Measurements from ENCODE around the gene PANK4.
A peak's percentile ranks its signal among the peaks of the same experiment; 100 is the strongest.

PANK4 gene

GRCh38 chr1:2528966-2529783 is 2.8 kb upstream of the PANK4 start:
- no CpG with 5 or more reads among the region's 84 CpGs for WGBS (ENCODE audit: extremely low coverage, insufficient coverage, low lambda C conversion rate)
- no peak overlapping the region for H3K18ac ChIP-seq (ENCODE audit: low read length)
- no peaks in the 10 kb centered on the region for H3K36me3 ChIP-seq (ENCODE audit: control insufficient read depth, insufficient read depth, low read length)
- peak overlapping the region; percentile 67 for H3K56ac ChIP-seq (ENCODE audit: low read length)
- H4K5ac ChIP-seq (ENCODE audit: low read length) = no peak overlapping the region
- peaks cover 4% of the 10 kb centered on the region for H3K4me1 ChIP-seq (ENCODE audit: control insufficient read depth, low read depth, low read length)
- no peak overlapping the region for H3K27ac ChIP-seq (ENCODE audit: low read depth, low read length)
- peak overlapping the region; percentile 44 for H3K4me2 ChIP-seq (ENCODE audit: low read length)
- no peak overlapping the region for H3K4me3 ChIP-seq (ENCODE audit: low read length)
- no peak overlapping the region for H2BK120ac ChIP-seq (ENCODE audit: low read depth, low read length)
- peaks cover 12% of the 10 kb centered on the region for H3K79me1 ChIP-seq (ENCODE audit: low read length)
- H3K4ac ChIP-seq (ENCODE audit: low read depth, low read length) = no peak overlapping the region
- no peak overlapping the region for H3K9ac ChIP-seq (ENCODE audit: low read length)
- peaks cover 23% of the 10 kb centered on the region for H3K27me3 ChIP-seq (ENCODE audit: insufficient read depth, low read length, poor library complexity)
- H4K8ac ChIP-seq (ENCODE audit: low read depth, low read length) = no peak overlapping the region
- peaks cover 17% of the 10 kb centered on the region for H3K79me2 ChIP-seq (ENCODE audit: control insufficient read depth, insufficient read depth, low read length)
- no peak overlapping the region for H2AK5ac ChIP-seq (ENCODE audit: low read length)
- no peak overlapping the region for H3K23ac ChIP-seq (ENCODE audit: low read length)
- H2BK15ac ChIP-seq (replicated peaks; ENCODE audit: low read depth) = no peak overlapping the region
- DNase-seq = peak; percentile 75
- H2BK5ac ChIP-seq (ENCODE audit: low read length) = no peak overlapping the region

GRCh38 chr1:2528611-2528965 is 2.2 kb upstream of the PANK4 start:
- H3K4ac ChIP-seq (ENCODE audit: low read depth, low read length) = no peak overlapping the region
- peaks cover 23% of the 10 kb centered on the region for H3K79me2 ChIP-seq (ENCODE audit: control insufficient read depth, insufficient read depth, low read length)
- H3K79me1 ChIP-seq (ENCODE audit: low read length) = peaks cover 15% of the 10 kb centered on the region
- H2BK5ac ChIP-seq (ENCODE audit: low read length) = no peak overlapping the region
- no peak overlapping the region for H3K4me3 ChIP-seq (ENCODE audit: low read length)
- no peaks in the 10 kb centered on the region for H3K36me3 ChIP-seq (ENCODE audit: control insufficient read depth, insufficient read depth, low read length)
- no peak for DNase-seq
- no peak overlapping the region for H4K5ac ChIP-seq (ENCODE audit: low read length)
- WGBS (ENCODE audit: extremely low coverage, insufficient coverage, low lambda C conversion rate) = no CpG with 5 or more reads among the region's 10 CpGs
- H3K27ac ChIP-seq (ENCODE audit: low read depth, low read length) = no peak overlapping the region
- no peak overlapping the region for H2BK120ac ChIP-seq (ENCODE audit: low read depth, low read length)
- H3K56ac ChIP-seq (ENCODE audit: low read length) = peak overlapping the region; percentile 15
- H4K8ac ChIP-seq (ENCODE audit: low read depth, low read length) = no peak overlapping the region
- H3K23ac ChIP-seq (ENCODE audit: low read length) = no peak overlapping the region
- no peak overlapping the region for H2BK15ac ChIP-seq (replicated peaks; ENCODE audit: low read depth)
- H3K9ac ChIP-seq (ENCODE audit: low read length) = no peak overlapping the region
- peaks cover 6% of the 10 kb centered on the region for H3K4me1 ChIP-seq (ENCODE audit: control insufficient read depth, low read depth, low read length)
- no peak overlapping the region for H3K18ac ChIP-seq (ENCODE audit: low read length)
- no peak overlapping the region for H2AK5ac ChIP-seq (ENCODE audit: low read length)
- peaks cover 23% of the 10 kb centered on the region for H3K27me3 ChIP-seq (ENCODE audit: insufficient read depth, low read length, poor library complexity)
- no peak overlapping the region for H3K4me2 ChIP-seq (ENCODE audit: low read length)

GRCh38 chr1:2528016-2528415 is 1.6 kb upstream of the PANK4 start:
- Histone ChIP-seq H3K4me3 (ENCODE audit: low read length) (no peak overlapping the region), H2BK5ac (ENCODE audit: low read length) (no peak overlapping the region), H2BK120ac (ENCODE audit: low read depth, low read length) (no peak overlapping the region), H3K4me2 (ENCODE audit: low read length) (no peak overlapping the region), H4K8ac (ENCODE audit: low read depth, low read length) (no peak overlapping the region), H3K27ac (ENCODE audit: low read depth, low read length) (no peak overlapping the region), H3K23ac (ENCODE audit: low read length) (no peak overlapping the region), H3K27me3 (ENCODE audit: insufficient read depth, low read length, poor library complexity) (peaks cover 23% of the 10 kb centered on the region), H3K4ac (ENCODE audit: low read depth, low read length) (no peak overlapping the region), H3K18ac (ENCODE audit: low read length) (no peak overlapping the region), H2BK15ac (replicated peaks; ENCODE audit: low read depth) (no peak overlapping the region), H3K36me3 (ENCODE audit: control insufficient read depth, insufficient read depth, low read length) (no peaks in the 10 kb centered on the region), H3K9ac (ENCODE audit: low read length) (no peak overlapping the region), H3K56ac (ENCODE audit: low read length) (no peak overlapping the region), H3K4me1 (ENCODE audit: control insufficient read depth, low read depth, low read length) (peaks cover 6% of the 10 kb centered on the region), H2AK5ac (ENCODE audit: low read length) (no peak overlapping the region), H3K79me2 (ENCODE audit: control insufficient read depth, insufficient read depth, low read length) (peaks cover 28% of the 10 kb centered on the region), H3K79me1 (ENCODE audit: low read length) (peaks cover 21% of the 10 kb centered on the region), H4K5ac (ENCODE audit: low read length) (no peak overlapping the region)
- DNase-seq = no peak
- no CpG with 5 or more reads among the region's 12 CpGs for WGBS (ENCODE audit: extremely low coverage, insufficient coverage, low lambda C conversion rate)

- H3K27me3 ChIP-seq (ENCODE audit: insufficient read depth, low read length, poor library complexity) = peaks cover 23% of the 10 kb centered on the region
These were observed 1.1 kb upstream of the PANK4 start for GRCh38 chr1:2527556-2527860.

GRCh38 chr1:2526824-2527555 is 594 bp upstream of the PANK4 start:
- Histone ChIP-seq H2BK15ac (replicated peaks; ENCODE audit: low read depth) (no peak overlapping the region), H3K56ac (ENCODE audit: low read length) (no peak overlapping the region), H4K8ac (ENCODE audit: low read depth, low read length) (no peak overlapping the region), H3K23ac (ENCODE audit: low read length) (no peak overlapping the region), H3K18ac (ENCODE audit: low read length) (no peak overlapping the region), H4K5ac (ENCODE audit: low read length) (no peak overlapping the region), H3K79me1 (ENCODE audit: low read length) (peaks cover 26% of the 10 kb centered on the region), H3K79me2 (ENCODE audit: control insufficient read depth, insufficient read depth, low read length) (peaks cover 36% of the 10 kb centered on the region), H2BK120ac (ENCODE audit: low read depth, low read length) (no peak overlapping the region), H3K27me3 (ENCODE audit: insufficient read depth, low read length, poor library complexity) (peaks cover 23% of the 10 kb centered on the region), H3K4me1 (ENCODE audit: control insufficient read depth, low read depth, low read length) (peaks cover 6% of the 10 kb centered on the region), H3K27ac (ENCODE audit: low read depth, low read length) (no peak overlapping the region), H3K4ac (ENCODE audit: low read depth, low read length) (no peak overlapping the region), H3K36me3 (ENCODE audit: control insufficient read depth, insufficient read depth, low read length) (no peaks in the 10 kb centered on the region), H2BK5ac (ENCODE audit: low read length) (no peak overlapping the region), H3K9ac (ENCODE audit: low read length) (peak overlapping the region; percentile 26), H3K4me3 (ENCODE audit: low read length) (no peak overlapping the region), H2AK5ac (ENCODE audit: low read length) (no peak overlapping the region), H3K4me2 (ENCODE audit: low read length) (peak overlapping the region; percentile 24)
- peak; percentile 52 for DNase-seq
- WGBS (ENCODE audit: extremely low coverage, insufficient coverage, low lambda C conversion rate) = no CpG with 5 or more reads among the region's 20 CpGs

More at GRCh38 chr1:2527556-2527860, 1.1 kb upstream of the PANK4 start:
- DNase-seq = no peak
- no peak overlapping the region for H2BK15ac ChIP-seq (replicated peaks; ENCODE audit: low read depth)
- no peak overlapping the region for H3K4me3 ChIP-seq (ENCODE audit: low read length)
- no peak overlapping the region for H4K5ac ChIP-seq (ENCODE audit: low read length)
- H3K27ac ChIP-seq (ENCODE audit: low read depth, low read length) = no peak overlapping the region
- H3K79me1 ChIP-seq (ENCODE audit: low read length) = peaks cover 24% of the 10 kb centered on the region
- no peak overlapping the region for H2AK5ac ChIP-seq (ENCODE audit: low read length)
- H3K18ac ChIP-seq (ENCODE audit: low read length) = no peak overlapping the region
- H2BK5ac ChIP-seq (ENCODE audit: low read length) = no peak overlapping the region
- peaks cover 32% of the 10 kb centered on the region for H3K79me2 ChIP-seq (ENCODE audit: control insufficient read depth, insufficient read depth, low read length)
- no peak overlapping the region for H3K56ac ChIP-seq (ENCODE audit: low read length)
- no peak overlapping the region for H3K4me2 ChIP-seq (ENCODE audit: low read length)
- no peak overlapping the region for H2BK120ac ChIP-seq (ENCODE audit: low read depth, low read length)
- WGBS (ENCODE audit: extremely low coverage, insufficient coverage, low lambda C conversion rate) = no CpG with 5 or more reads among the region's 4 CpGs
- H4K8ac ChIP-seq (ENCODE audit: low read depth, low read length) = no peak overlapping the region
- no peak overlapping the region for H3K23ac ChIP-seq (ENCODE audit: low read length)
- no peak overlapping the region for H3K4ac ChIP-seq (ENCODE audit: low read depth, low read length)
- H3K4me1 ChIP-seq (ENCODE audit: control insufficient read depth, low read depth, low read length) = peaks cover 6% of the 10 kb centered on the region
- H3K9ac ChIP-seq (ENCODE audit: low read length) = no peak overlapping the region
- H3K36me3 ChIP-seq (ENCODE audit: control insufficient read depth, insufficient read depth, low read length) = no peaks in the 10 kb centered on the region

Data from mesendoderm (in vitro differentiated cells).